GM21717 (cell line): ENCODE measurements around the gene EEF2K.
"Not testable (repeated sequence)": the region's sequence is repeated elsewhere in the genome, so short reads cannot be mapped to it uniquely, and the experiment has no call there.

ENCODE experiments used
- ATAC-seq: cut with Tn5 transposase; IDR thresholded peaks from one replicate; pipeline ENCODE4 v1.9.1; 2021; ENCODE audit warnings: mild to moderate bottlenecking, moderate library complexity; ENCODE audit not compliant: unreplicated experiment

Gene EEF2K

GRCh38 chr16:22189473-22190080 is 16.5 kb upstream of the EEF2K start:
- ATAC-seq = no peak

- ATAC-seq = peak; percentile 58
These were observed 15.8 kb upstream of the EEF2K start for GRCh38 chr16:22190081-22190775.

GRCh38 chr16:22190776-22191531 is 15.1 kb upstream of the EEF2K start:
- ATAC-seq = peak; percentile 37

- no peak for ATAC-seq
These were observed 14.4 kb upstream of the EEF2K start for GRCh38 chr16:22191532-22192260.

GRCh38 chr16:22192261-22193062 is 13.6 kb upstream of the EEF2K start:
- ATAC-seq = peak; percentile 18

DNA sequence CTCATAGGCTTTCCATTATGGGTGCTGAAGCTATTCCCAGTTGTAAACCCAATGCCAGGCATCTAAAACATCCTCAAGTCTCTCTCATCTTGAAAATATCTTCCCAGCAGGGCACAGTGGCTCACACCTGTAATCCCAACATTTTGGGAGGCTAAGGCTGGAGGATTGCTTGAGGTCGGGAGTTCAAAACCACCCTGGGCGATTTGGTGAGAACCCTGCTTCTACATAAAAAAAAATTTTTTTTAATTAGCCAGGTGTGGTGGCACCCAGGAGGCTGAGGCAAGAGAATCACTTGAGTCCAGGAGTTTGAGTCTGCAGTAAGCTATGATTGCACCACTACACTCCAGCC is 13.0 kb upstream of the EEF2K start:
- ATAC-seq = no peak

DNA sequence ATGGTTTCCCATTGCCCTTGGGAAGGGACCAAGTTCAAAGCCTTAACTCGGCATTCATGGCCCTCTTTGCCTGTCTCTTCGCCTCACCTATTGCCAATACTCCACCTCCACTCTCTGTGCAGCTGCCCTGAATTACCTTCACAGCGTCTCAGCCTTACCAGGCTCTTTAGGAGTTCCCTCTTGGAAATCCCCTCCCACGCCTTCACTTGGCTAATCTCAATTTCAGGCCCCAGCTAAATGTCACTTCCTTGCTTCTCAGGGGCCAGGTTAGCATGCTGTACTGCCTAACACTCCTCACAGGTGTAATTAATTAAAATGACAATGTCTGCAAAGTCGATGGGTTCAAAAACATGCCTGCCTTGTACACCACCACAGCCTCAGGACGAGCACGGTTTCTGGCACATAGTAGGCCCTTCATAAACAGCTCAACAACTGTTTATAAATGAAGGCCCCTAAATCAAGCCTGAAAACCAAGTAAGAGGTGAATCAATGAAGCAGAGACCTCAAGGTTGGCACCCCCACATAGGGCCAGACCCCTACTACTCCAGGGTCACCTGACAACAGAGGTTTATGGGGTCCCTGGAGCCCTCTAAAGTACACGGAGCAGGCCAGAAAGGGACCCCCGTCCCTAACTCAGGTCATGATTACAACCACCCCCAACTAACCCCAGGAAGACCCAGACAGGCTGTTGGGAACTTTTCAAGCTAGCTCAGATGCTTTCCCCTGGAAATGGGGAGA is 11.2 kb upstream of the EEF2K start:
- no peak for ATAC-seq

DNA sequence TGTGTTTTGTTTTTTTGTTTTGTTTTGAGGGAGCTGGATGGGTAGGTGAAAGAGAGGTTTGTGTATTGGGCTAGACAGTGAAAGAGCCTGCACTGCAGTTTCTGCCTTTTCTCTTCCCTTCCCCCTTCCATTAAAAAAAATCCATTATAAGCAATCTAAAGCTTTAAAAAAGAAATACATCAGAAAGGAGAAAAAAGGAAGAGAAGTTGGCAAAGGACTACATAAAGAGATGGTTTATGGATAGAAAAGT is 10.7 kb upstream of the EEF2K start:
- ATAC-seq = no peak

GRCh38 chr16:22195695-22196558 is 10.2 kb upstream of the EEF2K start:
- ATAC-seq = peak; percentile 27

- not testable (repeated sequence) for ATAC-seq
These were observed 9.4 kb upstream of the EEF2K start for GRCh38 chr16:22196559-22197168.

- no peak for ATAC-seq
These were observed 7.4 kb upstream of the EEF2K start for GRCh38 chr16:22198547-22199293.

GRCh38 chr16:22202261-22202637 is 3.8 kb upstream of the EEF2K start:
- ATAC-seq = no peak

- ATAC-seq = no peak
These were observed 3.0 kb upstream of the EEF2K start for GRCh38 chr16:22203091-22203490.

- ATAC-seq = no peak
These were observed 1.9 kb upstream of the EEF2K start for GRCh38 chr16:22204091-22204655.

- ATAC-seq = no peak
These were observed 483 bp upstream of the EEF2K start for GRCh38 chr16:22205577-22206012.

- ATAC-seq = peak; percentile 55
These were observed 1.0 kb downstream of the EEF2K start for GRCh38 chr16:22206842-22207714.
